ENCODE measurements around the gene ANKMY1. TPM values are rescaled to one million over a fixed set of nuclear protein-coding genes. Genes with fewer than 3 reads are reported as not detected.

The ANKMY1 gene
- total RNA-seq, 1 experiment from 2014 or later: 28.3 TPM

GRCh38 chr2:240564561-240565332 lies 7.0 kb upstream of the ANKMY1 start:
- peak overlapping the region; percentile 87 for H3K9ac ChIP-seq (ENCODE audit: low read length)
- H3K4me2 ChIP-seq (ENCODE audit: low read length): peak overlapping the region; percentile 86
- peak overlapping the region; percentile 100 for H3K27ac ChIP-seq (ENCODE audit: low read depth, low read length)
- intact Hi-C loops (cut with micrococcal nuclease): loop anchor here (5.0 to 10.0 kb wide), 2 partner anchors 52 to 330 kb away; no protein-coding TSS in a partner anchor
- peaks cover 0 to 7% of the 10 kb centered on the region in 2 experiments; a peak in 1 of 4 replicates for H3K36me3 ChIP-seq (ENCODE audit: control insufficient read depth in 1 of 2, insufficient read depth in 2 of 2, low read length in 2 of 2)
- H3K4me3 ChIP-seq (replicated peaks in 1 of 2; ENCODE audit: low read depth in 1 of 2, low read length in 2 of 2): peak overlapping the region; percentile 55 to 63
- no peaks in the 10 kb centered on the region for H3K9me3 ChIP-seq (ENCODE audit: control insufficient read depth in 1 of 2, insufficient read depth in 1 of 2, low read depth in 1 of 2, low read length in 2 of 2)
- ATAC-seq (no peak), DNase-seq (ENCODE audit: low read depth, low spot score) (no peak)
- ChIA-PET POLR2A (interaction anchor here (0.7 to 1.1 kb wide), 4 partner anchors 8 to 130 kb away, joined by 3 to 4 read pairs (median 4); no protein-coding TSS in a partner anchor), RAD21 (ENCODE audit: low non-redundant PET in 1 of 2, low total read pairs in 2 of 2, uncharacterized antibody in 2 of 2, unreplicated experiment in 2 of 2) (interaction anchor here in 1 of 2 experiments (1.5 kb wide), 1 partner anchor 8 kb away, joined by 4 read pairs; no protein-coding TSS in a partner anchor), CTCF (interaction anchor here (1.4 to 3.4 kb wide), 4 partner anchors 15 to 51 kb away, joined by 3 to 48 read pairs (median 24); partner anchors contain the start of gene CAPN10)
- TF ChIP-seq MAX (IDR thresholded peaks at IDR 0.05) (no peak), FOSL1 (IDR thresholded peaks at IDR 0.05; ENCODE audit: low read depth) (no peak), CBX3 (IDR thresholded peaks at IDR 0.05; ENCODE audit: low read depth) (no peak), RAD21 (IDR thresholded peaks at IDR 0.05; ENCODE audit: low read depth) (no peak), POLR2AphosphoS5 (IDR thresholded peaks at IDR 0.05; ENCODE audit: low read depth, low read length) (peak; percentile 39), ZBTB33 (IDR thresholded peaks at IDR 0.05; ENCODE audit: extremely low read depth, insufficient replicate concordance, low read length) (no peak), SRF (IDR thresholded peaks at IDR 0.05; ENCODE audit: low read depth) (no peak), CTCF (IDR thresholded peaks at IDR 0.05 in 2 of 3, conservative IDR thresholded peaks at IDR 0.05 in 1 of 3; ENCODE audit: borderline replicate concordance in 1 of 3, insufficient read depth in 1 of 3, low read depth in 2 of 3, low read length in 2 of 3) (peak in 2 of 3 experiments; percentile 25 to 39; a peak in 3 of 6 replicates), POLR2A (IDR thresholded peaks at IDR 0.05; ENCODE audit: borderline replicate concordance, extremely low read depth, insufficient read depth, insufficient read length) (no peak), ZFX (IDR thresholded peaks at IDR 0.05) (no peak), SIN3A (IDR thresholded peaks at IDR 0.05; ENCODE audit: low read depth) (no peak), EZH2 (IDR thresholded peaks at IDR 0.05) (no peak)
- no TSS peak for BruUV-seq (replicated peaks)
- H3K4me1 ChIP-seq (ENCODE audit: control insufficient read depth in 1 of 2, insufficient read depth in 2 of 2, low read length in 2 of 2): peaks cover 45 to 69% of the 10 kb centered on the region in 2 experiments
- H2AFZ ChIP-seq (ENCODE audit: low read depth, low read length, poor library complexity, severe bottlenecking): no peak overlapping the region
- no peaks in the 10 kb centered on the region for H3K9me2 ChIP-seq (ENCODE audit: insufficient read depth)
- H3K79me2 ChIP-seq (ENCODE audit: insufficient read depth, low read length): peaks cover 31% of the 10 kb centered on the region
- H4K20me1 ChIP-seq (ENCODE audit: insufficient read depth): no peaks in the 10 kb centered on the region
- no peaks in the 10 kb centered on the region for H3K27me3 ChIP-seq (ENCODE audit: insufficient read depth, low read length)

Measured in HCT116 (cell line).